Naive B cell (primary cell): Measurements from ENCODE around the gene DLEU7. TPM values are rescaled to one million over a fixed set of nuclear protein-coding genes. Genes with fewer than 3 reads are reported as not detected.

ENCODE experiments used
- ATAC-seq, 2 donors: fragments of 150-1000 bp; cut with Tn5 transposase; 2 replicates each; pipeline ENCODE4 v1.10.0; 2021; ENCODE audit warnings: low read depth in 2 of 2, mild to moderate bottlenecking in 2 of 2, moderate library complexity in 2 of 2
- DNase-seq: peaks from one replicate; pipeline ENCODE4 v3.0.0; 2022
- H3K27ac Mint-ChIP-seq, 6 donors: one replicate each; pipeline ENCODE4 v1.8.0; 2020 to 2022; ENCODE audit warnings: mild to moderate bottlenecking in 6 of 6, mixed read lengths in 6 of 6, moderate library complexity in 5 of 6, inconsistent platforms in 2 of 6
- H3K27me3 Mint-ChIP-seq, 3 donors: one replicate each; pipeline ENCODE4 v1.8.0; 2021 to 2022; ENCODE audit warnings: mixed read lengths in 3 of 3, mild to moderate bottlenecking in 1 of 3
- H3K36me3 Mint-ChIP-seq, 2 donors: one replicate each; pipeline ENCODE4 v1.8.0; 2020 to 2022; ENCODE audit warnings: mixed read lengths in 2 of 2, inconsistent platforms in 1 of 2, mild to moderate bottlenecking in 1 of 2
- H3K4me1 Mint-ChIP-seq, 3 donors: one replicate each; pipeline ENCODE4 v1.8.0; 2020 to 2022; ENCODE audit warnings: mixed read lengths in 3 of 3, inconsistent platforms in 1 of 3, mild to moderate bottlenecking in 1 of 3, moderate library complexity in 1 of 3
- H3K4me3 Mint-ChIP-seq, 8 donors: one replicate each; pipeline ENCODE4 v1.8.0; 2020 to 2022; ENCODE audit warnings: mild to moderate bottlenecking in 8 of 8, mixed read lengths in 8 of 8, moderate library complexity in 8 of 8, inconsistent platforms in 2 of 8
- H3K9me3 Mint-ChIP-seq, 7 donors: one replicate each; pipeline ENCODE4 v1.8.0; 2020 to 2022; ENCODE audit warnings: mixed read lengths in 7 of 7, mild to moderate bottlenecking in 5 of 7, inconsistent platforms in 2 of 7, moderate library complexity in 1 of 7
- polyA plus RNA-seq, 6 donors: library from polyadenylated mRNA; unstranded; fragments of 300-500 nt; fragmentation: Illumina TruSeq; gene quantifications; one replicate each; pipeline ENCODE4 v1.2.3, GENCODE V29; 2021; ENCODE audit warnings: low read depth in 6 of 6

The DLEU7 gene
- polyA plus RNA-seq, 6 donors from 2014 or later = 0.36 TPM; not detected in 5

GRCh38 chr13:50779443-50780200 lies 63.9 kb downstream of the DLEU7 start:
- Mint-ChIP-seq H3K4me1 (peaks cover 26 to 34% (median 29%) of the 10 kb centered on the region in 3 donors), H3K4me3 (no peak overlapping the region), H3K27me3 (no peaks in the 10 kb centered on the region), H3K27ac (no peak overlapping the region), H3K36me3 (peaks cover 7 to 8% of the 10 kb centered on the region in 2 donors), H3K9me3 (peaks cover 0 to 12% (median 10%) of the 10 kb centered on the region in 7 donors)
- ATAC-seq (no peak), DNase-seq (no peak)

Other genes with a start within 250 kb of the DLEU7 start
- 100 to 1,000 TPM; 169 to 257 (median 216) TPM for gene RNASEH2B, start 66.1 kb upstream of the DLEU7 start, polyA plus RNA-seq